Endothelial cell of umbilical vein (primary cell): ENCODE measurements around the gene NFATC4. TPM values are rescaled to one million over a fixed set of nuclear protein-coding genes. Genes with fewer than 3 reads are reported as not detected.
A peak's percentile ranks its signal among the peaks of the same experiment; 100 is the strongest.

Experiments used
- BruUV-seq: library from RNA; stranded (reverse); fragments of 400-500 nt; replicated peaks from 2 replicates; lab custom pipeline; 2021; lab: Mats Ljungman, UMichigan
- CTCF ChIA-PET: fragments of 300-600, 350-600 bp; sonication (Branson Sonifier 250); formaldehyde crosslinking; loops from one replicate; lab custom pipeline; 2021; ENCODE audit warnings: antibody characterized with exemption, inconsistent platforms; lab: Charles Lee
- POLR2A ChIA-PET: fragments of 300-600, 350-600 bp; sonication (Branson Sonifier 250); formaldehyde crosslinking; loops from one replicate; lab custom pipeline; 2021; ENCODE audit warnings: antibody characterized with exemption, inconsistent platforms; lab: Charles Lee
- DNase-seq: peaks from one replicate; pipeline ENCODE4 v3.0.0-alpha.2; 2011; ENCODE audit warnings: low read depth, low spot score
- FAIRE-seq: peaks from 2 replicates; lab custom pipeline; 2011; peaks lifted over from hg19 to GRCh38; lab: Jason Lieb, UNC
- H2AFZ ChIP-seq: 2 replicates; pipeline ENCODE4 v1.6.0; 2012; ENCODE audit warnings: low read depth, low read length, control low read depth, inconsistent platforms
- H3K27ac ChIP-seq: 2 replicates; pipeline ENCODE4 v1.5.1; 2011; ENCODE audit warnings: low read depth, mild to moderate bottlenecking, control low read depth, low read length, moderate library complexity; ENCODE audit not compliant: insufficient read depth
- H3K27me3 ChIP-seq, 2 experiments: 2 replicates each; pipeline versions ENCODE4 v1.6.0 to v1.6.1; 2011; ENCODE audit warnings: low read length in 2 of 2, mixed read lengths in 1 of 2; ENCODE audit not compliant: control insufficient read depth in 2 of 2, insufficient read depth in 2 of 2
- H3K36me3 ChIP-seq, 2 experiments: 2 replicates in 1 of 2; 3 replicates in 1 of 2; pipeline ENCODE4 v1.5.1; 2011; ENCODE audit warnings: low read length in 2 of 2, mild to moderate bottlenecking in 1 of 2, moderate library complexity in 1 of 2; ENCODE audit not compliant: control insufficient read depth in 2 of 2, insufficient read depth in 2 of 2; ENCODE audit errors: extremely low read depth in 1 of 2
- H3K4me1 ChIP-seq: 3 replicates; pipeline ENCODE4 v1.5.1; 2011; ENCODE audit warnings: mild to moderate bottlenecking, low read length; ENCODE audit not compliant: control insufficient read depth, insufficient read depth; ENCODE audit errors: extremely low read depth
- H3K4me2 ChIP-seq: 2 replicates; pipeline ENCODE4 v1.6.1; 2011; ENCODE audit warnings: low read length, control low read depth, mixed read lengths; ENCODE audit not compliant: insufficient read depth
- H3K4me3 ChIP-seq, 3 experiments: fragments of 200-600 bp in 1 of 3; sonication (generic), shearing (Covaris generic) in 1 of 3; replicated peaks in 1 of 3; 2 replicates each; pipeline ENCODE4 v1.5.1; 2011 to 2016; ENCODE audit warnings: control low read depth in 3 of 3, low read length in 3 of 3, mild to moderate bottlenecking in 2 of 3, inconsistent platforms in 1 of 3, low read depth in 1 of 3, moderate library complexity in 1 of 3; ENCODE audit not compliant: insufficient read depth in 1 of 3
- H3K79me2 ChIP-seq: 2 replicates; pipeline ENCODE4 v1.6.0; 2012; ENCODE audit warnings: low read length, inconsistent platforms; ENCODE audit not compliant: control insufficient read depth, insufficient read depth
- H3K9ac ChIP-seq: replicated peaks from 2 replicates; pipeline ENCODE3; 2011; ENCODE audit warnings: low read length, control low read depth; ENCODE audit not compliant: insufficient read depth; ENCODE audit errors: extremely low read depth
- H3K9me1 ChIP-seq: replicated peaks from 3 replicates; pipeline ENCODE4 v1.6.0; 2011; ENCODE audit warnings: mild to moderate bottlenecking, low read length; ENCODE audit not compliant: control insufficient read depth, insufficient read depth; ENCODE audit errors: extremely low read depth
- H3K9me3 ChIP-seq: replicated peaks from 2 replicates; pipeline ENCODE4 v1.5.1; 2012; ENCODE audit warnings: low read length, inconsistent platforms; ENCODE audit not compliant: control insufficient read depth, insufficient read depth
- H4K20me1 ChIP-seq: replicated peaks from 2 replicates; pipeline ENCODE3; 2011; ENCODE audit warnings: mild to moderate bottlenecking, low read length; ENCODE audit not compliant: control insufficient read depth, insufficient read depth; ENCODE audit errors: extremely low read depth
- EZH2 ChIP-seq: IDR thresholded peaks from 2 replicates; pipeline ENCODE4 v1.6.1; 2012; ENCODE audit warnings: borderline replicate concordance, low read depth, mild to moderate bottlenecking, moderate library complexity, low read length, inconsistent platforms; ENCODE audit not compliant: severe bottlenecking
- FOS ChIP-seq: IDR thresholded peaks from 2 replicates; pipeline ENCODE4 v1.6.1; 2011; ENCODE audit warnings: mild to moderate bottlenecking, low read length, moderate library complexity, borderline replicate concordance; ENCODE audit not compliant: insufficient read depth
- POLR2AphosphoS5 ChIP-seq: IDR thresholded peaks from 2 replicates; pipeline ENCODE4 v1.6.1; 2012; ENCODE audit warnings: low read depth, mild to moderate bottlenecking, control low read depth, low read length, moderate library complexity; ENCODE audit not compliant: insufficient read depth
- dilution Hi-C: fragments of 300-500 bp; cut with MboI; formaldehyde crosslinking; loops from one replicate; pipeline ENCODE4 v1.15.0; 2019; ENCODE audit warnings: low sequenced_read_pairs; ENCODE audit not compliant: extremely low pct_ligation_motif_present
- intact Hi-C: fragments of 100-400 bp; cut with micrococcal nuclease; formaldehyde crosslinking; loops from one replicate; pipeline ENCODE4 v1.10.0; 2022
- polyA plus RNA-seq, 4 experiments: library from polyadenylated mRNA; depleted of rRNA in 3 of 4; stranded (reverse) in 3 of 4; unstranded in 1 of 4; fragments of >200 nt; gene quantifications; 2 replicates each; pipeline versions ENCODE4 v1.2.1 to v1.2.3, GENCODE V29; 2011 to 2012; ENCODE audit warnings: missing spikeins in 1 of 4
- total RNA-seq: library from RNA; stranded (reverse); gene quantifications from 2 replicates; pipeline ENCODE4 v1.2.3, GENCODE V29; 2021
- TF ChIP-seq, protein P1 (sequence below), 2 donors: IDR thresholded peaks; 1 replicate in 1 of 2; 2 replicates in 1 of 2; pipeline ENCODE4 v1.5.1; 2011; ENCODE audit warnings: low read length in 2 of 2, mild to moderate bottlenecking in 2 of 2, moderate library complexity in 2 of 2, control low read depth in 1 of 2, inconsistent platforms in 1 of 2, low read depth in 1 of 2; ENCODE audit not compliant: insufficient read depth in 1 of 2; ENCODE audit errors: extremely low read depth in 1 of 2

NFATC4 gene
- total and polyA plus RNA-seq, 2 donors (not counting 3 experiments of a cell fraction or from before 2014, with no cell fraction given), result 79.5 to 88.1 TPM

DNA sequence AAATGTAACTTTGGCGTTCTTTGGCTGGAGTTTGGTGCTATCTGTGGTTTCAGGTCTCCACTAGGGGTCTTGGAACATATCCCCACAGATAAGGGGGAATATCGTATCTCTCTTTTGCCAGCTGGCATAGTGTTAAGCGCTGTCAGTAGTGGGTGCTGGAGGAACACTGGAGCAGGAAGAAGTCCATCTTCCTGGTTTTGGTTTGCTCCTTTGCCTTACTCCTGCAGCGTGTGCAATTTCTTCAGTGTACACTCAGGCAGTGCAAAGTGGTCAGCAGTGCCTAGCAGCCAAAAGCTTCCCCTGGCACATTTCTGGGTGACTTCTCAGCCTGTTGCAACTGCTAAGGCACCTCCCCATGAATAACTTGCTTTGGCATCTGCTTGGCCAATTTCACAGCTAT lies 16.5 kb upstream of the NFATC4 start:
- H3K4me1 ChIP-seq, result no peaks in the 10 kb centered on the region
- FAIRE-seq (no peak), DNase-seq (peak; percentile 18)
- CTCF ChIA-PET, result interaction anchor here (0.8 to 2.8 kb wide), 8 partner anchors 10 to 80 kb away, joined by 3 to 16 read pairs (median 7); partner anchors contain the start of gene CIDEB
- H3K4me3 ChIP-seq, result no peak overlapping the region
- H3K9me3 ChIP-seq, result no peaks in the 10 kb centered on the region
- no TSS peak for BruUV-seq
- intact Hi-C loops, result no loop called here
- H3K27ac ChIP-seq, result no peak overlapping the region
- dilution Hi-C loops, result no loop called here
- H3K79me2 ChIP-seq, result no peaks in the 10 kb centered on the region
- H3K9me1 ChIP-seq, result no peaks in the 10 kb centered on the region
- H3K9ac ChIP-seq, result no peak overlapping the region
- H3K4me2 ChIP-seq, result no peak overlapping the region
- POLR2A ChIA-PET, result no interaction called here
- TF ChIP-seq, protein P1, sequence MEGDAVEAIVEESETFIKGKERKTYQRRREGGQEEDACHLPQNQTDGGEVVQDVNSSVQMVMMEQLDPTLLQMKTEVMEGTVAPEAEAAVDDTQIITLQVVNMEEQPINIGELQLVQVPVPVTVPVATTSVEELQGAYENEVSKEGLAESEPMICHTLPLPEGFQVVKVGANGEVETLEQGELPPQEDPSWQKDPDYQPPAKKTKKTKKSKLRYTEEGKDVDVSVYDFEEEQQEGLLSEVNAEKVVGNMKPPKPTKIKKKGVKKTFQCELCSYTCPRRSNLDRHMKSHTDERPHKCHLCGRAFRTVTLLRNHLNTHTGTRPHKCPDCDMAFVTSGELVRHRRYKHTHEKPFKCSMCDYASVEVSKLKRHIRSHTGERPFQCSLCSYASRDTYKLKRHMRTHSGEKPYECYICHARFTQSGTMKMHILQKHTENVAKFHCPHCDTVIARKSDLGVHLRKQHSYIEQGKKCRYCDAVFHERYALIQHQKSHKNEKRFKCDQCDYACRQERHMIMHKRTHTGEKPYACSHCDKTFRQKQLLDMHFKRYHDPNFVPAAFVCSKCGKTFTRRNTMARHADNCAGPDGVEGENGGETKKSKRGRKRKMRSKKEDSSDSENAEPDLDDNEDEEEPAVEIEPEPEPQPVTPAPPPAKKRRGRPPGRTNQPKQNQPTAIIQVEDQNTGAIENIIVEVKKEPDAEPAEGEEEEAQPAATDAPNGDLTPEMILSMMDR (IDR thresholded peaks at IDR 0.05; ENCODE audit: extremely low read depth in 1 of 2, insufficient read depth in 1 of 2, low read depth in 1 of 2, low read length in 2 of 2), result peak in 1 of 2 donors; percentile 5
- TF ChIP-seq POLR2AphosphoS5 (no peak), FOS (no peak), EZH2 (no peak)
- no peaks in the 10 kb centered on the region for H4K20me1 ChIP-seq
- H3K36me3 ChIP-seq, result no peaks in the 10 kb centered on the region
- H3K27me3 ChIP-seq, result peaks cover 30 to 35% of the 10 kb centered on the region in 2 experiments
- H2AFZ ChIP-seq, result no peak overlapping the region
